ENCODE results near the gene RFX7. TPM values are rescaled to one million over a fixed set of nuclear protein-coding genes. Genes with fewer than 3 reads are reported as not detected.

RFX7 gene
- total and polyA plus RNA-seq, 5 donors from 2014 or later: 4.2 to 41.2 (median 5.2) TPM

DNA sequence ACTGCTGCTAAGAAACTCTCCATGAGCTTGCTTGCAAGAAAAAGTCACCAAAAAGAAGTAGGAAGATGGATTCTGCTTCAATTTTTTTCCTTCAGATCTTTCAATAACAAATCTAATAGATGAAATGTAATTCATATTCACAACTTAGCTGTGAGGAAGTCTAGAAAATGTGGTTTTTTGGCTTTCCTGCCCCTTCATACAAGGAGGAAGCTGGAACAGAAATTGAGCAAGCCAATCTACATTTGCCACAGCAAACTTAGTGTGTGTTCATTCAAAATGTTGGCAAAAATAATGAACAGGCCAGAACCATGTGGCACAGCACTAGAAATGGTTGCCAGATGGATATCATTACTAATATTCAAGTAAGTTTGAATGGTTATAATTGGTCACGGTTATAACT lies 157.1 kb downstream of the RFX7 start:
- Mint-ChIP-seq H3K36me3 (peaks cover 3% of the 10 kb centered on the region), H3K4me1 (peaks cover 0 to 11% (median 9%) of the 10 kb centered on the region in 4 donors), H3K27me3 (no peaks in the 10 kb centered on the region), H3K27ac (no peak overlapping the region), H3K4me3 (no peak overlapping the region), H3K9me3 (peaks cover 0 to 7% (median 2%) of the 10 kb centered on the region in 7 donors)
- Histone ChIP-seq H3K4me1 (ENCODE audit: control insufficient read depth, insufficient read depth, low read length, poor library complexity, severe bottlenecking) (no peaks in the 10 kb centered on the region), H3K27me3 (ENCODE audit: control insufficient read depth, insufficient read depth, low read length) (no peaks in the 10 kb centered on the region), H3K9me3 (ENCODE audit: control insufficient read depth in 2 of 2, low read length in 2 of 2) (no peaks in the 10 kb centered on the region), H3K27ac (ENCODE audit: insufficient read depth, low read length, poor library complexity, severe bottlenecking) (no peak overlapping the region), H3K36me3 (ENCODE audit: control insufficient read depth, insufficient read depth, low read length) (no peaks in the 10 kb centered on the region), H3K4me3 (ENCODE audit: low read depth, low read length) (no peak overlapping the region)
- ATAC-seq (ENCODE audit: low read depth in 2 of 2) (no peak), DNase-seq (no peak)

DNA sequence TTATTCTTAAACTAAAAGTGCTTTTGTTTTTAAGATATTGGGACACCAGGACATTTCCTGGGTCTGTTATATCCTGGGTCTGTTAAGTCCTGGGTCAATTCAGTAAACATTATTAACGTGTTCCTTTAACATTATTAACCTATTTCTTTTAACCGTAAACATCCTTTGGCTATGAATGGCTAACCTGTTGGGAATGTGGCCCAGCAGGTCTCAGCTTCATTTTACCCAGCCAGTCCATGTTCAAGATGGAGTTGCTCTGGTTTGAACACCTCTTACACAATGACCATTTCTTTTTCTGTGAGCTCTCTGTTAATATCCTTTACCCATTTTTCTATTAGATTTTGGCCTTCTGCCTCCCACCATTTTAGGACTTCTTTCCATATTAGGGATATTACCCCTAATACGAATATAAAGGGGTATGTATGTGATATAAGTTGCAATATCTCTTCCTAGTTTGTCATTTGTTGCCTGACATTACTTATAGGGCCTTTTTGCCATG lies 161.4 kb downstream of the RFX7 start:
- no peak for ATAC-seq (ENCODE audit: low read depth in 2 of 2)
- no peaks in the 10 kb centered on the region for H3K27me3 ChIP-seq (ENCODE audit: control insufficient read depth, insufficient read depth, low read length)
- H3K9me3 ChIP-seq (ENCODE audit: control insufficient read depth in 2 of 2, low read length in 2 of 2): no peaks in the 10 kb centered on the region
- H3K4me3 ChIP-seq (ENCODE audit: low read depth, low read length): no peak overlapping the region
- H3K27ac ChIP-seq (ENCODE audit: insufficient read depth, low read length, poor library complexity, severe bottlenecking): no peak overlapping the region
- no peak overlapping the region for H3K4me3 Mint-ChIP-seq
- H3K27me3 Mint-ChIP-seq: peaks cover 7% of the 10 kb centered on the region
- no peaks in the 10 kb centered on the region for H3K36me3 ChIP-seq (ENCODE audit: control insufficient read depth, insufficient read depth, low read length)
- peaks cover 3% of the 10 kb centered on the region for H3K36me3 Mint-ChIP-seq
- peaks cover 0 to 9% (median 0%) of the 10 kb centered on the region in 7 donors for H3K9me3 Mint-ChIP-seq
- no peaks in the 10 kb centered on the region for H3K4me1 ChIP-seq (ENCODE audit: control insufficient read depth, insufficient read depth, low read length, poor library complexity, severe bottlenecking)
- H3K27ac Mint-ChIP-seq: no peak overlapping the region
- H3K4me1 Mint-ChIP-seq: peaks cover 0 to 4% (median 0%) of the 10 kb centered on the region in 4 donors
- DNase-seq: no peak

DNA sequence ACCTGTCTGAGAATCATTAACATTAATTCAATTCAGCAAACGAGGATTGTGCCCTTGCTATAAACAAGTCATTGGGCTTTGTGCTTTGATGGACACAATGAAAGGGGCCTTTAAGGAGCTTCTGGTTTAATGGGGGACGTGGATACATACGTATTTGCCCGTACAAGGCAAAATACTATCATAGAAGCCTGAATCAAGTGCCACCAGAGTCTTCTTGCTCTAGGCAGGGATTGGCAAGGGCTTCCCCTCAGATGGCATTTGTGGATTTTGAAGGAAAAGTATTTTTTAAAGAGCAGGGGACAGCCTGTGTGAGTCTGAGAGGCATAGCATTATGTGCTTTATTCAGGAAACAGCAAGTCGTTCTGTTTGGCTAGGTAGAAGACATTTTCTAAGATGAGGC lies 166.6 kb downstream of the RFX7 start:
- H3K4me3 Mint-ChIP-seq: no peak overlapping the region
- Histone ChIP-seq H3K4me3 (ENCODE audit: low read depth, low read length) (no peak overlapping the region), H3K27ac (ENCODE audit: insufficient read depth, low read length, poor library complexity, severe bottlenecking) (no peak overlapping the region), H3K27me3 (ENCODE audit: control insufficient read depth, insufficient read depth, low read length) (peaks cover 3% of the 10 kb centered on the region), H3K9me3 (ENCODE audit: control insufficient read depth in 2 of 2, low read length in 2 of 2) (no peaks in the 10 kb centered on the region), H3K4me1 (ENCODE audit: control insufficient read depth, insufficient read depth, low read length, poor library complexity, severe bottlenecking) (no peaks in the 10 kb centered on the region), H3K36me3 (ENCODE audit: control insufficient read depth, insufficient read depth, low read length) (no peaks in the 10 kb centered on the region)
- no peak for ATAC-seq (ENCODE audit: low read depth in 2 of 2)
- H3K9me3 Mint-ChIP-seq: peaks cover 0 to 9% (median 0%) of the 10 kb centered on the region in 7 donors
- no peaks in the 10 kb centered on the region for H3K4me1 Mint-ChIP-seq
- peaks cover 7% of the 10 kb centered on the region for H3K27me3 Mint-ChIP-seq
- DNase-seq: no peak
- no peak overlapping the region for H3K27ac Mint-ChIP-seq
- peaks cover 3% of the 10 kb centered on the region for H3K36me3 Mint-ChIP-seq

DNA sequence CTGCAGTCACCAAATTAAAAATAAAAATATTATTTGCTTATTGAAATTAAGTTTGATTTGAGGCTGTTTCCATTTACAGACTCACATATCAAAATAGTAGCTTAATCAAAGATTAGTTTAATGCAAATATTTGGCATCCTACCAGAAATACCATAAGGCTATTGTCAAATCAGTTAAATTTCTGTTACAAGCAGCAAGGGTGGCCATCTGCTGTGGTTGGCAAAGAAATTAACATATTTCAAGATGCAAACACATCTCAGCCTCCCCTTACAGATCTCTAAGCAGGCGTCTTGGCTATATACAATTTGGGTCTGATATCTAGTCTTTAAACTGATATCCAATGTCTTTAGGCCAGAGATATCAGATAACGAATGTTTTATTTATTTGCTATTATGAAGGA lies 167.0 kb downstream of the RFX7 start:
- Mint-ChIP-seq H3K27ac (no peak overlapping the region), H3K9me3 (peaks cover 0 to 6% (median 0%) of the 10 kb centered on the region in 7 donors), H3K27me3 (peaks cover 7% of the 10 kb centered on the region), H3K36me3 (peaks cover 3% of the 10 kb centered on the region), H3K4me1 (no peaks in the 10 kb centered on the region), H3K4me3 (no peak overlapping the region)
- DNase-seq: no peak
- Histone ChIP-seq H3K36me3 (ENCODE audit: control insufficient read depth, insufficient read depth, low read length) (no peaks in the 10 kb centered on the region), H3K27ac (ENCODE audit: insufficient read depth, low read length, poor library complexity, severe bottlenecking) (no peak overlapping the region), H3K9me3 (ENCODE audit: control insufficient read depth in 2 of 2, low read length in 2 of 2) (no peaks in the 10 kb centered on the region), H3K4me1 (ENCODE audit: control insufficient read depth, insufficient read depth, low read length, poor library complexity, severe bottlenecking) (no peaks in the 10 kb centered on the region), H3K27me3 (ENCODE audit: control insufficient read depth, insufficient read depth, low read length) (peaks cover 3% of the 10 kb centered on the region), H3K4me3 (ENCODE audit: low read depth, low read length) (no peak overlapping the region)
- ATAC-seq (ENCODE audit: low read depth in 2 of 2): no peak

DNA sequence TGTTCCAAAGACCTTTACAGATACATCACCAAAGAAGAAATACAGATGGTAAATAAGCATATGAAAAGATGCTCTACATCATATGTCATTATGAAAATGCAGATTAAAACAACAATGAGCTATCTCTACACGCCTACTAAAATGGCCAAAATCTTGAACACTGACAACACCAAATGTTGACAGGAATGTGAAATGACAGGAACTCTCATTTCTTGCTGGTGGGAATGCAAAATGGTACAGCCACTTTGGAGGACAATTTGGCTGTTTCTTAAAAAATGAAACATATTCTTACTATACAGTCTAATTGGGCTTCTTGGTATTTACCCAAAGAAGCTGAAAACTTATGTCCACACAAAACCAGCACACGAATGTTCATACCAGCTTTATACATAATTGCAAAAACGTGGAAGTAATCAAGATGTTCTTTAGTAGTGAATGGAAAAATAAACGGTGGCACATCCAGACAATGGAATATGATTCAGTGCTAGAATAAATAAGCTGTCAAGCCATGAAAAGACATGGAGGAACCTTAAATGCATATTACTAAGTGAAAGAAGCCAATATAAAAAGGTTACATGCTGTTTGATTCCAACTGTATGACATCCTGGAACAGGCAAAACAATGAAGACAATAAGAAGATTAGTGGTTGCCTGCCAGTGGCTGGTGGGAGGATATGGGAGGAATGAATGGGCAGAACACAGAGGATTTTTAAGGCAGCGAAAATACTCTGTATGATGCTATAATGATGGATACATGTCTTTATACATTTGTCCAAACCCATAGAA lies 169.0 kb downstream of the RFX7 start:
- Mint-ChIP-seq H3K36me3 (peaks cover 2% of the 10 kb centered on the region), H3K27me3 (peaks cover 17% of the 10 kb centered on the region), H3K4me1 (no peaks in the 10 kb centered on the region), H3K27ac (no peak overlapping the region), H3K9me3 (peaks cover 0 to 8% (median under 1%) of the 10 kb centered on the region in 7 donors), H3K4me3 (no peak overlapping the region)
- Histone ChIP-seq H3K9me3 (ENCODE audit: control insufficient read depth in 2 of 2, low read length in 2 of 2) (no peaks in the 10 kb centered on the region), H3K36me3 (ENCODE audit: control insufficient read depth, insufficient read depth, low read length) (no peaks in the 10 kb centered on the region), H3K4me1 (ENCODE audit: control insufficient read depth, insufficient read depth, low read length, poor library complexity, severe bottlenecking) (no peaks in the 10 kb centered on the region), H3K27ac (ENCODE audit: insufficient read depth, low read length, poor library complexity, severe bottlenecking) (no peak overlapping the region), H3K4me3 (ENCODE audit: low read depth, low read length) (no peak overlapping the region), H3K27me3 (ENCODE audit: control insufficient read depth, insufficient read depth, low read length) (peaks cover 3% of the 10 kb centered on the region)
- DNase-seq (no peak), ATAC-seq (ENCODE audit: low read depth in 2 of 2) (no peak)

DNA sequence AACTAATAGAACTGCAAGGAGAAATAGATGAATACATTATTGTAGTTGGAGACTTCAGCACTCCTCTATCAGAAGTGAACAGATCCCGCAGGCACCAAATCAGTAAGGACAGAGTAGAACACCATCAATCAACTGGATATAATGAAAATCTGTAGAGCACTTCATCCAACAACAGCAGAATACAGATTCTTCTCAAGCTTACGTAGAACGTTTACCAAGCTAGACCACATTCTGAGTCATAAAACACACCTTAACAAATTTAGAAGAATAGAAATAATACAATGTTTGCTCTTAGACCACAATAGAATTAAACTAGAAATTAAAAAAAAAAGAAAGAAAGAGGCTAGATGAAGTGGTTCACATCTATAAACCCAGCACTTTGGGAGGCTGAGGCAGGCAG lies 179.5 kb downstream of the RFX7 start:
- H3K36me3 ChIP-seq (ENCODE audit: control insufficient read depth, insufficient read depth, low read length): no peaks in the 10 kb centered on the region
- peaks cover 0 to 4% (median 0%) of the 10 kb centered on the region in 4 donors for H3K4me1 Mint-ChIP-seq
- peaks cover 0 to 9% (median 4%) of the 10 kb centered on the region in 7 donors for H3K9me3 Mint-ChIP-seq
- no peak overlapping the region for H3K27ac Mint-ChIP-seq
- H3K4me3 ChIP-seq (ENCODE audit: low read depth, low read length): no peak overlapping the region
- no peaks in the 10 kb centered on the region for H3K4me1 ChIP-seq (ENCODE audit: control insufficient read depth, insufficient read depth, low read length, poor library complexity, severe bottlenecking)
- H3K9me3 ChIP-seq (ENCODE audit: control insufficient read depth in 2 of 2, low read length in 2 of 2): peaks cover 0 to 2% of the 10 kb centered on the region in 2 experiments
- no peak for ATAC-seq (ENCODE audit: low read depth in 2 of 2)
- no peak overlapping the region for H3K27ac ChIP-seq (ENCODE audit: insufficient read depth, low read length, poor library complexity, severe bottlenecking)
- peaks cover 7% of the 10 kb centered on the region for H3K27me3 Mint-ChIP-seq
- H3K27me3 ChIP-seq (ENCODE audit: control insufficient read depth, insufficient read depth, low read length): no peaks in the 10 kb centered on the region
- H3K4me3 Mint-ChIP-seq: no peak overlapping the region
- no peaks in the 10 kb centered on the region for H3K36me3 Mint-ChIP-seq
- no peak for DNase-seq

DNA sequence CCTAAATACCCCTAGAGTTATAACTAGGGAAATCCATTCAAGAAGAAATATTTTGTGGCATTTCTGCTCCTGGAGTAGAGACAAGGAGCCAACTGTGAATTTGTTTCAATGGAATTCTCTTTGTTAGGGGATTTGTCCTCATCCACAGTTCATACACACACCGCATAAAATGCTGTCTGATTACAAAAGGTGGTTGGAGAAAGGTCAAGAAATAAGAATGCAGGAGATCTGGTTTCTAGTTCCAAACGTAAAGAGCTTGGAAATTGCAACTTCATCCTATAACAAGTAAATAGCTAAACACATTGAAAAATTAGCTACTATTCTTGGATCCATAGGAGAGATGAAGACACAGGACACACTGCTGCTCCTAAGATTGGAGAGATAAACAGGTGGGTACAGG lies 184.0 kb downstream of the RFX7 start:
- Mint-ChIP-seq H3K36me3 (no peaks in the 10 kb centered on the region), H3K27ac (no peak overlapping the region), H3K4me1 (peaks cover 0 to 4% (median 0%) of the 10 kb centered on the region in 4 donors), H3K9me3 (peaks cover 0 to 8% (median 2%) of the 10 kb centered on the region in 7 donors), H3K4me3 (no peak overlapping the region), H3K27me3 (peaks cover 10% of the 10 kb centered on the region)
- DNase-seq (no peak), ATAC-seq (ENCODE audit: low read depth in 2 of 2) (no peak)
- no peaks in the 10 kb centered on the region for H3K27me3 ChIP-seq (ENCODE audit: control insufficient read depth, insufficient read depth, low read length)
- no peaks in the 10 kb centered on the region for H3K36me3 ChIP-seq (ENCODE audit: control insufficient read depth, insufficient read depth, low read length)
- no peaks in the 10 kb centered on the region for H3K4me1 ChIP-seq (ENCODE audit: control insufficient read depth, insufficient read depth, low read length, poor library complexity, severe bottlenecking)
- peaks cover 0 to 2% of the 10 kb centered on the region in 2 experiments for H3K9me3 ChIP-seq (ENCODE audit: control insufficient read depth in 2 of 2, low read length in 2 of 2)
- H3K4me3 ChIP-seq (ENCODE audit: low read depth, low read length): no peak overlapping the region
- H3K27ac ChIP-seq (ENCODE audit: insufficient read depth, low read length, poor library complexity, severe bottlenecking): no peak overlapping the region

DNA sequence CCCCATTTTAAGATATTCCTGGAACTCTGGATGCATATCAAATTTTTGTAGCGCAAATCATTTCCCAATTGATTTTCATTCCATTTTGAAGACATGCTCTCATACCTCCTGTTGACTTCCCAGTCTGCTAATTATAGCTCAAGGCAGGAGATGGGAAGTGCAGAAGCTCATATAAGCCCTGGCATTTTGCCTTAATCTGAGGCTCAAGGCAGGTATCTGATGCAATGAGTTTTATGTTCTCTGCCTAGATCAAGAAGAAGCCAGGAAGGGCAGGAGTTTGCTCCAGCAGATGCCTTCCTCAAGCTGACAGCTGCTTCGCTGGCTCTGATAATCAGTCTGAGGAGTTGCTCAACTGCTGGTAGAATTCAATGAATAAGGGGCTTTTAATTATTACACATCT lies 184.7 kb downstream of the RFX7 start:
- ATAC-seq (ENCODE audit: low read depth in 2 of 2) (no peak), DNase-seq (no peak)
- H3K27me3 ChIP-seq (ENCODE audit: control insufficient read depth, insufficient read depth, low read length): no peaks in the 10 kb centered on the region
- H3K36me3 Mint-ChIP-seq: no peaks in the 10 kb centered on the region
- H3K27me3 Mint-ChIP-seq: peaks cover 7% of the 10 kb centered on the region
- H3K4me1 ChIP-seq (ENCODE audit: control insufficient read depth, insufficient read depth, low read length, poor library complexity, severe bottlenecking): no peaks in the 10 kb centered on the region
- H3K27ac ChIP-seq (ENCODE audit: insufficient read depth, low read length, poor library complexity, severe bottlenecking): no peak overlapping the region
- peaks cover 0 to 8% (median 2%) of the 10 kb centered on the region in 7 donors for H3K9me3 Mint-ChIP-seq
- H3K27ac Mint-ChIP-seq: no peak overlapping the region
- H3K9me3 ChIP-seq (ENCODE audit: control insufficient read depth in 2 of 2, low read length in 2 of 2): peaks cover 0 to 2% of the 10 kb centered on the region in 2 experiments
- no peak overlapping the region for H3K4me3 ChIP-seq (ENCODE audit: low read depth, low read length)
- peaks cover 0 to 4% (median 0%) of the 10 kb centered on the region in 4 donors for H3K4me1 Mint-ChIP-seq
- no peak overlapping the region for H3K4me3 Mint-ChIP-seq
- no peaks in the 10 kb centered on the region for H3K36me3 ChIP-seq (ENCODE audit: control insufficient read depth, insufficient read depth, low read length)

Data from CD4-positive, CD25-positive, alpha-beta regulatory T cell (primary cell).